Hepatocyte (in vitro differentiated cells): Measurements from ENCODE around the gene CBR1.

Experiments used
- CTCF ChIP-seq: fragments of 200-600 bp; sonication (generic); IDR thresholded peaks from 2 replicates; pipeline ENCODE4 v1.5.1; 2016; ENCODE audit warnings: antibody characterized with exemption, mild to moderate bottlenecking; ENCODE audit not compliant: poor library complexity
- EZH2 ChIP-seq: fragments of 200-600 bp; sonication (generic); IDR thresholded peaks from 2 replicates; pipeline ENCODE4 v1.6.1; 2016; ENCODE audit warnings: antibody characterized with exemption, mild to moderate bottlenecking, borderline replicate concordance
- EZH2phosphoT487 ChIP-seq: fragments of 200-600 bp; sonication (generic); IDR thresholded peaks from one replicate; pipeline ENCODE4 v1.6.1; 2018; ENCODE audit warnings: antibody characterized with exemption, mild to moderate bottlenecking, low read depth, moderate library complexity; ENCODE audit not compliant: unreplicated experiment, severe bottlenecking

- TF ChIP-seq CTCF (no peak), EZH2phosphoT487 (no peak), EZH2 (no peak)
Observed at GRCh38 chr21:36060159-36060921, 9.5 kb upstream of the CBR1 start, which contains the start of gene SETD4.
